BJ (cell line): Measurements from ENCODE around the gene MTHFSD. TPM values are rescaled to one million over a fixed set of nuclear protein-coding genes. Genes with fewer than 3 reads are reported as not detected.
A peak's percentile ranks its signal among the peaks of the same experiment; 100 is the strongest.

Experiments used
- CTCF ChIA-PET: fragments of 350-600 bp; formaldehyde crosslinking; extraction: SDS; loops from one replicate; lab custom pipeline; 2021; ENCODE audit warnings: antibody characterized with exemption, inconsistent platforms; lab: Yijun Ruan, JAX
- POLR2A ChIA-PET: fragments of 300-600 bp; sonication (Branson Sonifier 250); formaldehyde crosslinking; extraction: SDS; loops from one replicate; lab custom pipeline; 2021; ENCODE audit warnings: antibody characterized with exemption; lab: Charles Lee
- DNase-seq: peaks from one replicate; pipeline ENCODE4 v3.0.0-alpha.2; 2011; ENCODE audit warnings: low read depth
- H3K27me3 ChIP-seq: 2 replicates; pipeline ENCODE4 v1.6.0; 2011; ENCODE audit warnings: low read length; ENCODE audit not compliant: control insufficient read depth, insufficient read depth
- H3K36me3 ChIP-seq: 2 replicates; pipeline ENCODE4 v1.5.1; 2011; ENCODE audit warnings: low read length; ENCODE audit not compliant: control insufficient read depth, insufficient read depth
- H3K4me3 ChIP-seq: 2 replicates; pipeline ENCODE4 v1.5.1; 2011; ENCODE audit warnings: low read depth, mild to moderate bottlenecking, control low read depth, low read length
- polyA plus RNA-seq: library from polyadenylated mRNA; depleted of rRNA; stranded (reverse); fragments of >200 nt; gene quantifications from 2 replicates; pipeline ENCODE4 v1.2.3, GENCODE V29; 2011
- TF ChIP-seq, protein P1 (sequence below): IDR thresholded peaks from 2 replicates; pipeline ENCODE4 v1.5.1; 2011; ENCODE audit warnings: low read depth, mild to moderate bottlenecking, control low read depth, inconsistent platforms, low read length, moderate library complexity; ENCODE audit not compliant: insufficient read depth

MTHFSD gene
- polyA plus RNA-seq, 1 experiment, result 17.2 TPM

DNA sequence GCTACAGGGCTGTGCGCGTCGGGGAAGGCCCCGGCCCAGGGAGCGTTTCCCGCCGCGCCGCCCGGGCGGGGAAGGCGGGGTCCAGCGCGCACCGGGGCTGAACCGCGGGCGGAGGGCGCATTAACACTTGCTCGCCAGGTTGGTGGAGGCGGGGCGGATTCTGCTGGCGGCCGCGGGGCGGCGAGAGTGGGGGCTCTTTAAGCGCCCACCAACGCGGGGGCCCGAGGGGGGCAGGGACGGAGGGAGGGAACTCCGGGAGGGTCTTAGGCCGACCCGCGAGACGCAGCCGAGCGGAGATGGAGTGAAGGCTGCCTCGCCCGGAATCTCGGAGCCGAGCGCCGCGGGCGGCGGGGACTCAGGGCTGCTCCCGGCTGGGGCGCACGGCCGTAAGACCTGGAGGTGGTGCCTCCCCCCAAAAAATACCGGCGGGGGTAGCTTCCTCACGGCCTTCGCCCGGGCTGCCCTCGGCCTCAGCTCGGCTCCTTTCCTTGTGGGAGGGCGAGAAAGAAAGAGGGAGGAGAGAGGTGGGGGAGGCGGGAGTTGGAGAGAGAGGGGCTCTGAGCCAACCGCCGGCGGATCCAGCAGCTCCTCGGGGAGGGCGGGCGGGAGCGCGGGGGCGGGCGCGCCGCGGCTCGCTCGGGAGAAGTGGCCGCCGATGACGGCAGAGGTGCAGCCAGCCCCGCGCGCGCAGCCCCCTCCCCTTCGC is 45.1 kb downstream of the MTHFSD start:
- peaks cover 12% of the 10 kb centered on the region for H3K36me3 ChIP-seq
- ChIA-PET CTCF (interaction anchor here (0.7 to 1.4 kb wide), 3 partner anchors 10 to 170 kb away, joined by 3 to 4 read pairs (median 3); no protein-coding TSS in a partner anchor), POLR2A (interaction anchor here (0.6 kb wide), 3 partner anchors 8 to 426 kb away, joined by 3 to 6 read pairs (median 3); no protein-coding TSS in a partner anchor)
- peak overlapping the region; percentile 81 for H3K4me3 ChIP-seq
- DNase-seq, result no peak
- TF ChIP-seq, protein P1, sequence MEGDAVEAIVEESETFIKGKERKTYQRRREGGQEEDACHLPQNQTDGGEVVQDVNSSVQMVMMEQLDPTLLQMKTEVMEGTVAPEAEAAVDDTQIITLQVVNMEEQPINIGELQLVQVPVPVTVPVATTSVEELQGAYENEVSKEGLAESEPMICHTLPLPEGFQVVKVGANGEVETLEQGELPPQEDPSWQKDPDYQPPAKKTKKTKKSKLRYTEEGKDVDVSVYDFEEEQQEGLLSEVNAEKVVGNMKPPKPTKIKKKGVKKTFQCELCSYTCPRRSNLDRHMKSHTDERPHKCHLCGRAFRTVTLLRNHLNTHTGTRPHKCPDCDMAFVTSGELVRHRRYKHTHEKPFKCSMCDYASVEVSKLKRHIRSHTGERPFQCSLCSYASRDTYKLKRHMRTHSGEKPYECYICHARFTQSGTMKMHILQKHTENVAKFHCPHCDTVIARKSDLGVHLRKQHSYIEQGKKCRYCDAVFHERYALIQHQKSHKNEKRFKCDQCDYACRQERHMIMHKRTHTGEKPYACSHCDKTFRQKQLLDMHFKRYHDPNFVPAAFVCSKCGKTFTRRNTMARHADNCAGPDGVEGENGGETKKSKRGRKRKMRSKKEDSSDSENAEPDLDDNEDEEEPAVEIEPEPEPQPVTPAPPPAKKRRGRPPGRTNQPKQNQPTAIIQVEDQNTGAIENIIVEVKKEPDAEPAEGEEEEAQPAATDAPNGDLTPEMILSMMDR, result no peak
- H3K27me3 ChIP-seq, result peaks cover 4% of the 10 kb centered on the region

DNA sequence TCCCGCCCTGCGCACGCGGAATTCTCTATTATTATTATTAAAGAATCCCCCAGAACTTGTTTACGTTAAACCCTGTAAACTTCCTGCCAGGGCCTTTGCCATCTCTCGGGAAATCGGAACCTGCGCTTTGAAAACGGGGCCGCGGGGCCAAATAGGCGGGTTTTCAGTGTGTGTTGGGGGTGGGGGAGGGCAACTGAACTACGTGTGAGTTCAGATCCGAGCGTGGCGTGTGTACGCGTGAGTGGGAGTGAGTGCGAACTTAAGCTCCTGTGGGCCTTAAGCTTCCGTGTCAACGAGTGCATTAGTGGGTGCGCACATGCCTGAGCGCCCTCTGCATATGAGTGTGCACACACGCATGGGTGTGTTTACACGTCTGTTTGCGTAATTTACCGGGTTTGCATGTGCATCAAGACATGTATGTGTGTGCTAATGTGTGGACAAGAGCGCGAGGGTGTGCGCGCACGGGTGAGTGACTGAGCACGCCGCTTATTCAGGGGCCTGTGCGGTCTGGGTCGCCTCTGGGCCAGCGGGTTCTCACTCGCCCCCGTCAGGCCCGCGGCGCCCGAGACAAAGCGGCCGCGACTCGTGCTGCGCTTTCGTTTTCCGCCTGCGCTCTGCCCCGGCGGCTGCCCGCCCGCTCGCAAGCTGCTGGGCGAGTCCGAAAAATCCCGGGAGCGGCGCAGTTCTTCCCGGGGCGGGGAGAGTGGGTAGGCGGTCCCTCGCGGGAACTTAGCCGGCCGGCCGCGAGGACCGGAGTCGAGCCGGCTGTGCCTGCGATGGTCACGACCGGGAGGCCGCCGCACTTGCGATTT is 45.9 kb downstream of the MTHFSD start:
- H3K36me3 ChIP-seq, result peaks cover 12% of the 10 kb centered on the region
- POLR2A ChIA-PET, result no interaction called here
- CTCF ChIA-PET, result interaction anchor here (1.4 to 2.0 kb wide), 2 partner anchors 9 to 112 kb away, joined by 3 to 9 read pairs; no protein-coding TSS in a partner anchor
- H3K4me3 ChIP-seq, result peak overlapping the region; percentile 81
- TF ChIP-seq, protein P1, result no peak
- no peak for DNase-seq
- H3K27me3 ChIP-seq, result peaks cover 9% of the 10 kb centered on the region

DNA sequence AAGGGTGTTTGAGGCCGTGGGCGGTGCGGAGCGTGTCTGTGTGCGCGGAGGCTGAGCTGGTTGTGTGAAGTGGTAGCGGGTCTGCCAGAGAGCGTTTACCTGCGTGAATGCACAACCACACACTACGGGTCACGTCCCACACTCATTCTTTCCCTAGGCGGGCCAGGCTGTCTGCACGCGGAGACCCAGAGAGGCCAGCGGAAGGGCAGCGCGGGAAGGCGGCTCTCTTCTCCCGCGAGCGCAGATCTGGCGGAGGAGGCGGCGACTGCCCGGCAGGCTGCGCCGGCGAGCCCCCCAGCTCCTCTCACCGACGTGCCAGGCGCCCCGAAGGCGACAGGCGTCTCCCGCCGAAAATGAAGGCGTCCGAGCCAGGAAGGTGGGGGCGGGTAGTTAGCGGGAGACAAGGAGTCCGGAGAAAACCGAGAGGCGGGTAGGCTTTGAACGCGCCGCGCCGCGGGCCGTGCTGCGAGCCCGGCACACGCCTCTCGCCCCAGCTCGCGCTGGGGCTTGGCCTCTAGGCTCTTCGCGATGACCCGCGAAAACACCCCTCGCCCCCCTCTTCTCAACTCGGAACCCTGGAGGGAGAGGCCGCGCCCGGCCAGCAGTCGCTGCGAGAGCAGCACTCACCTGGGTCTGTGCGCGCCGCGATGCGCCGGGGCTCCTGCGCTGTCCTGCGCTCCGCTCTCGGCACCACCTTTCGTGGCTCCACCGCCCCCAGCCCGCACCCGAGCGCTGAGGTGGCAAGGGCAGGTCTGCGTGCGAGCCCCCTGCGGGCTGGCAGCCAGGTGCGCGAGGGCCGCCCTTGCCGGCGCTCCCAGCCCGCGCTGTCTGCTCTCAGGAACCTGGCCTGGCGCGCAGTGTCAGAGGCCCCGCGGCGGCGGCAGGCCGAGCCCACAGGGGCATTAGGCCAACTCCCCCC is 46.7 kb downstream of the MTHFSD start:
- H3K27me3 ChIP-seq, result peaks cover 13% of the 10 kb centered on the region
- TF ChIP-seq, protein P1, result 0 out of 2 replicates have a peak, but pooled peaks have one; percentile 9
- no peak for DNase-seq
- H3K4me3 ChIP-seq, result peak overlapping the region; percentile 81
- CTCF ChIA-PET, result interaction anchor here (1.4 to 2.0 kb wide), 2 partner anchors 9 to 112 kb away, joined by 3 to 9 read pairs; no protein-coding TSS in a partner anchor
- H3K36me3 ChIP-seq, result peaks cover 8% of the 10 kb centered on the region
- POLR2A ChIA-PET, result no interaction called here

DNA sequence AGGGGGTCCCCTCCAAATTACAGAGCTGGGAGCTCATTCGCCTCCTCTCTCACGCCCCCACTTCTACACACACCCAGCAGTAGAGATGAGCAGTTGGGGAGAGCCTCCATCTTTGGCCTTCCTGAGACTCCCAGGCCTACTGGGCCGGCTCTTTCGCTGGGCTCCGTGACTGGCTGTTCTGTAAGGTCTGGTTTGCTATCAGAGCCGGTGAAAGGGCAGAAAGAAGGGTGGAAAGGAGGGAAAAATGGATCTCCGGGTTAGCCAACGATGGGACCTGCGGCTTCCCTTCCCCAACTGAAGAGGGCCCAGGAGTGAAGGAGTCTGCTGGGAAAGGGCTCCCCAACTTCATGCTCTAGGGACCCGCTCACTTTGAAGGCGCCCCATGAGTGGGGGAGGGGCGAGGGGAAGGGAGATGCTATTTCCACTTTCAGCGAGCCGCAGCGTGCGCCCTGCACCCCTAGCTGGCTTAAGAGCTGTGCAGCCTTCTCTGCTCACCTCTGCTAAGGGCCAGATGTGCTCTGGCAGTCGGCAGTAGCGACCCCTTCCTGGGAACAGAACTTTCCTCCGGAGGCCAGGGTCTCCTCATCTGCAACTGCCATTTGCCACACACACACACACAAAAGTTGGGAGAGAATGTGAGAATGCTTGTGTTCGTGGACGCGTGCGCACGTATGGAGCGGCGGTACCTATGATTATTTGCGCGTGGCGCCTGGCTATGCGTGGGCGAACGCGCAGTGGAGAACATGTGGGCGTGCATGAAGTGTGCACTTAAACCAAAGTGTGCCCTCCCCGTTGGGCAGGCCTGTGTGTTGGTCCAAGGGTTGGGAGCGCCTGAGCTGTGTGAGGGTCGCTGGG is 47.6 kb downstream of the MTHFSD start:
- TF ChIP-seq, protein P1, result no peak
- no peak for DNase-seq
- Histone ChIP-seq H3K4me3 (peak overlapping the region; percentile 81), H3K36me3 (peaks cover 2% of the 10 kb centered on the region; the same call in 1 of the 2 replicates), H3K27me3 (peaks cover 13% of the 10 kb centered on the region)
- CTCF ChIA-PET, result interaction anchor here (2.0 kb wide), 1 partner anchor 10 kb away, joined by 9 read pairs; no protein-coding TSS in a partner anchor
- POLR2A ChIA-PET, result no interaction called here
